CD4-positive, alpha-beta T cell treated with Interleukin-15 for 4 hours (primary cell): ENCODE measurements around the gene PIK3CG.
"Not testable (repeated sequence)": the region's sequence is repeated elsewhere in the genome, so short reads cannot be mapped to it uniquely, and the experiment has no call there.

Source experiments
- DNase-seq: peaks from one replicate; pipeline ENCODE4 v3.0.0-alpha.2; 2020; ENCODE audit warnings: low spot score

PIK3CG gene

GRCh38 chr7:106865130-106866041 is at the start of gene PIK3CG:
Gene PIK3CG, plus strand, starts transcription at chr7:106865282. Its CDS starts 2,280 bp downstream, at chr7:106867562.
- peak; percentile 63 for DNase-seq

- no peak for DNase-seq
These were observed 48.0 kb upstream of the PIK3CG start for GRCh38 chr7:106817098-106817497.

DNA sequence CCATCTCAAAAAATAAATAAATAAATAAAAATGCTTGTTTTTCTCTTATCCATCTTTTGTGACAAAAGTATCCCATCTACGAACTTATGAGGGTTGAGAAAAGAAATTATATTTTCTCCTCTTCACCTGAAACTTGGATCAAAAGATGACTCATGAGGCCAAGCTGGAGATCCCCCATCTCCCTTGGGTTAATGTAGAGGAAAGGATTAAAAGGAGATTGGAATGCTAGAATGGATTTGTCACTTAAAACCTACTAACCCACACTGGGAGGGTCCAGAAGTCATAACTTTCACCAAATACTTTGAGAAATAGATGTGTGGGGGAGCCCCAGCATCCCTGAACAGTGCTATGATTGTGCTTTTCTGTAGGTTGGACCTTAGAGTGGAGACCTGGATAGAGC is 46.3 kb upstream of the PIK3CG start:
- DNase-seq = no peak

- no peak for DNase-seq
These were observed 45.5 kb upstream of the PIK3CG start for GRCh38 chr7:106819546-106819945.

DNA sequence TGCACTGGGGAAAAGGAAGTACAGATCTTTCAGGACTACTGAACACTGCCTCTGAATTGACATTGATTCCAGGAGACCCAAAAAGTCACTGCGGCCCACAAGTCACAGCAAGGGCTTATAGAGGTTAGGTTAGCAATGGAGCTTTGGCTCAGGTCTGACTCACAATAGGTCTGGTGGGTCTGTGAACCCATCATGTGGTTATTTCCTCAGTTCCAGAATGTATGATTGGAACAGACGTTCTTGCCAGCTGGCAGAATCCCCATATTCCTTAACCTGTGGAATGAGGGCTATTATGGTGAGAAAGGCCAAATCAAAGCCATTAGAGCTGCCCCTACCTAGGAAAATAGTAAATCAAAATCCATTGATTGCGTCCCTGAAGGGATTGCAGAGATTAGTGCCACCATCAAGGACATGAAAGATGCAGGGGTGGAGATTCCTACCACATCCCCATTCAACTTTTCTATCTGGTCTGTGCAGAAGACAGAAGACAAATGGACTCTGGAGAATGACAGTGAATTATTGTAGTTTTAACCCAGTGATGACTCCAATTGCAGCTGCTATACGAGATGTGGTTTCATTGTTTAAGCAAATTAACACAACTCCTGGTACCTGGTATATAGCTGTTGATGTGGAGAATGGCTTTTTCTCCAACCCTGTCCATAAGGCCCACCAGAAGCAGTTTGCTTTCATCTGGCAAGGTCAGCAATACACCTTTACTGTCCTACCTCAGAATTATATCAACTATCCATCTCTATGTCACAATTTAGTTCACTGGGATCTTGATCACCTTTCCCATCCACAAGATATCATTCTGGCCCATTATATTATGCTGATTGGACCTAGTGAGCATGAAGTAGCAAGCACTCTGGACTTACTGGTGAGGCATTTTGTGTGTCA is 44.5 kb upstream of the PIK3CG start:
- DNase-seq = no peak

DNA sequence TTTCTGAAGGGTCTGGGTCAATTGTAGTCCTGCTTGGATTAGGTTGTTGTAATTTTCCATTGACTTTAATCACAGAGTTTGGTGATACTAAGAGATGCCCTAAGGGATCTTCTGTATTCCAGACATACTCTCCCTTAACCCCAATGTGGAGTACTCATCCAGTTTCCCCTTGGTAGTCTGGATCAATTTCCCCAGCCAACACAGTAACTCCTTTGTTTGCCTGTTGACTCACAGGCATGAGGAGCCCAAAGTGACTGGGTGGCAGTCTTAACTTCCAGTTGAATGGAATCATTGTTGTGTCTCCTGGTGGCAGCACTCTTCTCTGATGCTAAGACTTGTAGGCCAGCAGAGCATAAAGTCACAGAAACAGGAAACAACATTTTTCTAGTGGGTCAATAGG is 41.5 kb upstream of the PIK3CG start:
- no peak for DNase-seq

GRCh38 chr7:106824458-106824857 is 40.6 kb upstream of the PIK3CG start:
- DNase-seq = no peak

GRCh38 chr7:106827626-106828025 is 37.5 kb upstream of the PIK3CG start:
- no peak for DNase-seq

DNA sequence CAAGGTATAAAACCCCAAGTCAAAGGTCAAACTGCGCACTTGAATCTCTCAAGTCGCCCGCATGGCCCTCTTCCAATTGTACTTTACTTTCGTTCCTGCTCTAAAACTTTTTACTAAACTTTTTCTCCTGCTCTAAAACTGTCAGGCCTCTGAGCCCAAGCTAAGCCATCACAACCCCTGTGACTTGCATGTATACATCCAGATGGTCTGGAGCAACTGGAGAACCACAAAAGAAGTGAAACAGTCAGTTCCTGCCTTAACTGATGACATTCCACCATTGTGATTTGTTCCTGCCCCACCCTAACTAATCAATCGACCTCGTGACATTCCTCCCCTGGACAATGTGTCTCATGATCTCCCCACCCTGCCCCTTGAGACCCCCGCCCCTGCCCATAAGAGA is 35.6 kb upstream of the PIK3CG start:
- no peak for DNase-seq

DNA sequence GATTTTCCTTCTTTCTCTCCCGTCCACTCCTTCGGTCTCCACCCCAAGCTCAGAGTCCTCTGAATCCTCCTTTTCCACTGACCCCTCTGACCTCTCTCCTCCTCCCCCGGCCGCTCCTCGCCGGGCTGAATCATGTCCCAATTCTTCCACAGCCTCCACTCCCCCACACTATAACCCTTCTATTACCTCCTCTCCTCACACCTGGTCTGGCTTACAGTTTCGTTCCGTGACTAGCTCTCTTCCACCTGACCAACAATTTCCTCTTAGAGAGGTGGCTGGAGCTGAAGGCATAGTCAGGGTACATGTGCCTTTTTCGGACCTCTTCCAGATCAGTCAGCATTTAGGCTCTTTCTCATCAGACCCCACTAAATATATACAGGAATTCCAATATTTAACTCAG is 34.2 kb upstream of the PIK3CG start:
- not testable (repeated sequence) for DNase-seq

- no peak for DNase-seq
These were observed 28.3 kb upstream of the PIK3CG start for GRCh38 chr7:106836816-106837215.

DNA sequence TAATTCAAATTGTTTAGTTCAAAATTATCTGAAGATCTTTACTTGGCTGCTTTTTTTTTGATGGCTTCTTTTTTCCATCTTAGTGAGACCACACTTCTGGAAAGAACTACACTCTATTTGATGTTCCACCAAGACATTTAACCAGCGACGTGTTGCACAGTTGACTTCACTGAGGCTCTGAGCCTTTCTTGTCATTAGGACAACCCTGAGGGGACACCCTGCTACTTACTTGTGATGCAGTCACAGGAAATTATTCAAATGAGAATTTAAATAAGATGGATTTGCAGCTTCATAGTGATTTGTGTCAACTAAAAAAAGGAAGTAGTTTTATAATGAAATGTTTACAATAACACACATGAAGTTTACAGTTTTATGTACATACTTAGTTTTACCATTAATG is 25.6 kb upstream of the PIK3CG start:
- DNase-seq = no peak

DNA sequence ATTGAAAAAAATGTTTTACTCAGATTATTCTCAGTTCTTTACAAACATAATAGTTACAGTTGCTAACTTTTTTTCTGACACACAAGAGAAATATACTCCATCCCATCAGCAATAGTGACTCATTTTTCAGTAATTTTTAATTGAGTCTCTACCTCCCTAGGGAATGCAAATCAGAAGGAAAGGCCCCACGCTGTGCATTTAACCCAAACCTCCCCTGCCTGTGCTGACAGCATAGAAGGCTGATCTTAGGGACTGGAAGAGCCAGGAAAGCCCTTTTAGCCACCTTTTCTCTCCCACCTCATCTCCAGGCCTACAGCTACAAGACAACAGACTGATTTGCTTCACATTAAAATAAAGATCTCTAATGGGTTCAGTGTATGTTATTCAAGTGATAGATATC is 24.7 kb upstream of the PIK3CG start:
- no peak for DNase-seq

DNA sequence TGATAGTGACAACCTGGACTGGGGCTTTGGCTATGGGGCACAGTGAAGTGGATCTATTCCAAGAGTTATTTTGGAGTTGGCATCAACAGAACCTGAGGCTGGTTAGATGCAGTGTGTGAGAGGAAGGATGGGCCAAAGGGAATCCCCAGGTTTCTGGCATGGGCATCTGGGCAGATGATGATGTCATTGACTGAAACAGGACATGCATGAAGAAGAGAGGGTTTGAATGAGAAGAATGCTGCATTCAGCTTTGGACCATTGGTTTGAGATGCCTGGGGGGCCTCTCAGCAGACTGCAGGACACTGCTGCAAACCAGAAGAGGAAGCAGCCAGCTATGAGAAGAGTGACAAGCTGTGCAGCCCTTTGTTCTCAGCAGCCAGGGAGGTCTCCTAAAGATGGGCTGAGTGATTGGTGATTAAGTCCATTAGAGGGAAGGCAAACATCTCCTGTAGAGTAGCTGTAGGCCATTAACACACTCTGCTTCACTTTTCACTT is 23.1 kb upstream of the PIK3CG start:
- DNase-seq = no peak

GRCh38 chr7:106844279-106844997 is 20.6 kb upstream of the PIK3CG start:
- no peak for DNase-seq

DNA sequence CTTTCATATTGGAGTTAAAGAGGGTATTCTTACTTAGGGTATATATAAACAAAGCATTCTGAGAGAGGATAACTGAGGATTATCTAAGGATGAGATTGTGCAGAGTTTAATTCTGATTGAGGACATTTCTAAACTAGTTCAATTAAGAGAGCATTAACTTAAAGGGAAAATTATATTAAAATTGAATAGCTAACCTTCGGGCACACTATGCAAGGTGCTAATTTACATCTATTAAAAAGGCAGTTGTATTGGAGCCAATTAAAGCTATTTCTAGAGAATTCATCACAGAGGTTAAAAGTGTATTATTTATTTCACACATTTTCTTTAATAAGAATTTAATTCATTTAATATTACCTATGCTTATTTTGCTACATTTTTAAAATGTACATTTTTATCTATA is 17.0 kb upstream of the PIK3CG start:
- no peak for DNase-seq

DNA sequence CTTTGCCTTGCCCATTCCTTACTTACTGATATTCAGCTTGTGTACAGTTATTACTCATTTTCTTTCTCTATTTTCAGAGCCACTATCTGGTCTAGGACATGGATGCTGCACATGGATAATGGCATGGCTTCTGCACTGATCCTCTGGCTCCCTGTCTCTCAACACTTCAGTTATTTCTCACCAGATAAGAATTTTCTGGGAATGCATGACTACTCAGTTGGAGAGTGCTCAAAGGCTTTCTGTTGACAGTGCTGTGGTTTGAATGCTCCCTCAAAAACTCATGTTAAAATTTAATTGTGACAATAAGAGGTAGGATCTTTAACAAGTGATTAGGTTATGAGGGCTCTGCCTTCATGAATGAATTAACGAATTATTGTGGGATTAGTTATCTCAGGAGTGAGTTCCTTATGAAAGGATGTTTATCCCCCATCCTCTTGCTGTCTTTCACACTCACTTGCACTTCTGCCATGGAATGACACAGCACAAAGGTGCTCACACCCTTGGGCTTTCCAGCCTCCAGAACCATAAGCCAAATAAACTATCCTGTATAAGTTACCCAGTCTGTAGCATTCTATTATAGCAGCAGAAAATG is 16.1 kb upstream of the PIK3CG start:
- DNase-seq = no peak

GRCh38 chr7:106851632-106852031 is 13.4 kb upstream of the PIK3CG start:
- not testable (repeated sequence) for DNase-seq

- no peak for DNase-seq
These were observed 11.7 kb upstream of the PIK3CG start for GRCh38 chr7:106853250-106853908.

DNA sequence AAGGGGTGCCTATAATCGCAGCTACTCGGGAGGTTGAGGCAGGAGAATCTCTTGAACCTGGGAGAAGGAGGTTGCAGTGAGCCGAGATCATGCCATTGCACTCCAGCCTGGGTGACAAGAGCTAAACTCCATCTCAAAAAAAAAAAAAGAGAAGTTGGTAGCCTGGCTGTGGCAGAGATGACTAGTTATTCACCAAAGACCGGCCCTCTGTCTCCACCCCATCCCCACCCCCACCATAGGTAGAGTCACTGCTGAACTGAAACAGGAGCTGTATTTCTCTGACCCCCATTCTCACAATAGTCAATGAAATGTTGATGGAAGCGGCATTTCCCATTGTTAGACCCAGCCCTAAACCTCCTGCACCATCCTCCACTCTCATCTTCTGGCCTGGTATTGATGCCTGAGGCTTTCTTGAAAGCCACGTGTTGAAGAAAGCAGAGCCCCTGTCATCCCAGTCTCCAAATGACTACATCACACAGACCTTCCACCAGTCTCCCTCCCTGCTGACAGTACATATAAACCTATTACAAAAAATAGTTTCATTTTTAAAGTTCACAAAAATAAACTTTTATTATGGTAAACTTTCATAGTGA is 9.4 kb upstream of the PIK3CG start:
- no peak for DNase-seq
